ENCODE data around the gene PPP1R9A. TPM values are rescaled to one million over a fixed set of nuclear protein-coding genes. Genes with fewer than 3 reads are reported as not detected.

The PPP1R9A gene
- total and polyA plus RNA-seq, 12 donors: 1.4 to 41.9 (median 29.1) TPM

DNA sequence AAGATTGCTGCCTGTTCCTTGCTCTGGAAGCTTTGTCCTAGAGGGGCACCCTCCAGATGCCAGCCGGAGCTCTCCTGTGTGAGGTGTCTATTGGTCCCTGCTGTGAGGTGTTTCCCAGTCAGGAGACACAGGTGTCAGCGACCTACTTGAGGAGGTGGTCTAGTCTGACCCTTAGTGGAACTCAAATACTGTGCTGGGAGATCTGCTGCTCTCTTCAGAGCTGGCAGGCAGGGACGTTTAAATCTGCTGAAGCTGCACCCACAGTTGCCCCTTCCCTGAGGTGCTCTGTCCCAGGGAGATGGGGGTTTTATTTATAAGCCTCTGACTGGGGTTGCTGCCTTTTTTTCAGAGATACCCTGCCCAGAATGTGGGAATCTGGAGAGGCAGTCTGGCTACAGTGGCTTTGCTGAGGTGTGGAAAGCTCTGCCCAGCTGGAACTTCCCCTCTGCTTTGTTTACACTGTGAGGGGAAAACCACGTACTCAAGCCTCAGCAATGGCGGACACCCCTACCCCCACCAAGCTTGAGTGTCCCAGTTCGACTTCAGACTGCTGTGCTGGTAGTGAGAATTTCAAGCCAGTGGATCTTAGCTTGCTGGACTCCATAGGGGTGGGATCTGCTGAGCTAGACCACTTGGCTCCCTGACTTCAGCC, 119.2 kb downstream of the PPP1R9A start:
- 73 to 75% methylated on average over 6 of the region's 6 CpGs for WGBS, 2 donors
- ATAC-seq (no peak), DNase-seq (no peak)
- H3K27me3 ChIP-seq: no peaks in the 10 kb centered on the region
- peaks cover 0 to 5% (median 0%) of the 10 kb centered on the region in 9 donors for H3K4me1 ChIP-seq
- H3K27ac ChIP-seq: no peak overlapping the region
- H3K36me3 ChIP-seq: no peaks in the 10 kb centered on the region
- intact Hi-C loops (cut with DNase I): no loop called here
- peaks cover 0 to 43% (median 11%) of the 10 kb centered on the region in 11 donors for H3K9me3 ChIP-seq
- no peak overlapping the region for H3K4me3 ChIP-seq
- TF ChIP-seq, protein P1, sequence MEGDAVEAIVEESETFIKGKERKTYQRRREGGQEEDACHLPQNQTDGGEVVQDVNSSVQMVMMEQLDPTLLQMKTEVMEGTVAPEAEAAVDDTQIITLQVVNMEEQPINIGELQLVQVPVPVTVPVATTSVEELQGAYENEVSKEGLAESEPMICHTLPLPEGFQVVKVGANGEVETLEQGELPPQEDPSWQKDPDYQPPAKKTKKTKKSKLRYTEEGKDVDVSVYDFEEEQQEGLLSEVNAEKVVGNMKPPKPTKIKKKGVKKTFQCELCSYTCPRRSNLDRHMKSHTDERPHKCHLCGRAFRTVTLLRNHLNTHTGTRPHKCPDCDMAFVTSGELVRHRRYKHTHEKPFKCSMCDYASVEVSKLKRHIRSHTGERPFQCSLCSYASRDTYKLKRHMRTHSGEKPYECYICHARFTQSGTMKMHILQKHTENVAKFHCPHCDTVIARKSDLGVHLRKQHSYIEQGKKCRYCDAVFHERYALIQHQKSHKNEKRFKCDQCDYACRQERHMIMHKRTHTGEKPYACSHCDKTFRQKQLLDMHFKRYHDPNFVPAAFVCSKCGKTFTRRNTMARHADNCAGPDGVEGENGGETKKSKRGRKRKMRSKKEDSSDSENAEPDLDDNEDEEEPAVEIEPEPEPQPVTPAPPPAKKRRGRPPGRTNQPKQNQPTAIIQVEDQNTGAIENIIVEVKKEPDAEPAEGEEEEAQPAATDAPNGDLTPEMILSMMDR (IDR thresholded peaks at IDR 0.05): no peak

DNA sequence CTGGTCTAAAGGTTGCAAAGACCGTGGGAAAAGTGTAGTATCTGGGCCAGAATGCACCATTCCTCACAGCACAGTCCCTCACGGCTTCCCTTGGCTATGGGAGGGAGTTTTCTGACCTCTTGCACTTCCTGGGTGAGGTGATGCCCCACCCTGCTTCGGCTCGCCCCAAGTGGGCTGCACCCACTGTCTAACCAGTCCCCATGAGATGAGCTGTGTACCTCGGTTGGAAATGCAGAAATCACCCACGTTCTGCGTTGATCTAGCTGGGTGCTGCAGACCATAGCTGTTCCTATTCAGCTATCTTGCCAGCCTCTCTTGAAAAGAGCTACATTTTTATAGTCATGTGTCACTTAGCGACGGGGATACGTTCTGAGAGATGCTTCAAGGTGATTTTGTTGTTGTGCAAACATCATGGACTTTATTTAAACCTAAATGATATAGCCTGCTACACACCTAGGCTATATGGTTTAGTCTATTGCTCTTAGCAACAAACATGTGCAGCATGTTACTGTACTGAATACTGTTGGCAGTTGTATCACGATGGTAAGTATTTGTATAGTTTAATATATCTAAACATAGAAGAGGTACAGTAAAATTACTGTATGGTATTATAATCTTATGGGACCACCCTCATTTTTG, 120.0 kb downstream of the PPP1R9A start:
- TF ChIP-seq, protein P1 (IDR thresholded peaks at IDR 0.05): no peak
- WGBS, 2 donors: 77 to 79% methylated on average over 11 of the region's 11 CpGs
- DNase-seq (no peak), ATAC-seq (no peak)
- peaks cover 0 to 5% (median 0%) of the 10 kb centered on the region in 9 donors for H3K4me1 ChIP-seq
- H3K9me3 ChIP-seq: peaks cover 0 to 37% (median 8%) of the 10 kb centered on the region in 11 donors
- intact Hi-C loops (cut with DNase I): no loop called here
- no peak overlapping the region for H3K4me3 ChIP-seq
- no peaks in the 10 kb centered on the region for H3K27me3 ChIP-seq
- no peak overlapping the region for H3K27ac ChIP-seq
- H3K36me3 ChIP-seq: no peaks in the 10 kb centered on the region

DNA sequence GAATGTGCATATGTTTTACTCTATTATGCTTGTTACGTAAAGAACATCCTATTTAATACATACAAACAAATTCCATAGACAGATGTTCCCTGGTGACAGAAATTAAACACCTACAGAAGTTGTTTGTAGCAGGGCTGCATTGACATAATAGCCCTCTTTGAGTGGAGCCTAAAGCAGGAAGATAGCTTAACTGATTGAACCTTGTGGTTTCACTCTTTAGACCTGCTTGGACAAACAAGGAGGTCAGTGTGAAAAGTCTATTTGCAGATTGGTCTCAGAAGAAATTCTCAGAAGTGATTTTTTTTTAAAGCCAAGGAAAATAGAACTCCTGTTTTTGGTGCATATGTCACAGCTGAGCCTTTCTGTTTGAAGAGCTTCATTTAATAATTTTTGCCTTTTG, 121.3 kb downstream of the PPP1R9A start:
- intact Hi-C loops (cut with DNase I): no loop called here
- TF ChIP-seq, protein P1 (IDR thresholded peaks at IDR 0.05): no peak
- 92 to 93% methylated on average over 1 of the region's 1 CpG for WGBS, 2 donors
- H3K4me3 ChIP-seq: no peak overlapping the region
- DNase-seq: no peak
- H3K27me3 ChIP-seq: no peaks in the 10 kb centered on the region
- H3K36me3 ChIP-seq: no peaks in the 10 kb centered on the region
- H3K27ac ChIP-seq: no peak overlapping the region
- ATAC-seq: no peak
- peaks cover 0 to 5% (median 0%) of the 10 kb centered on the region in 9 donors for H3K4me1 ChIP-seq
- H3K9me3 ChIP-seq: peaks cover 0 to 32% (median 8%) of the 10 kb centered on the region in 11 donors

DNA sequence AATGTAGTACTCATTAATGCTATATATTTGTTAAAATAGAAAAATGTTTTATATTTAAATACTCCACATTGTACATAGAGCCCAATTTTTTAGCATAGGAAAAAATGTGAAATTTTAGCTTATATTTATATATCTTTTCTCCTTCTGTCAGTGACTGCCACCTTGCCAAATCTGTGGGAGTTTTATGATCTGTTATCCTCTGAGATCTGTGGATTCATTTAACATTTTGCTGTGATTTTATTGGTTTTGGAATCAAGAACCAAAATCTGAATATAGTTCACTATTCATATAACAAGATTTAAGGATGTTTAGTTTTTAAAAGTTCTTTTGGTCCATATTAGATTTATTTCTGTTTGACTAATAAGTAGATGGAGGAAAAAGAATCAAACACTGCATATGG, 127.9 kb downstream of the PPP1R9A start:
- Histone ChIP-seq H3K4me3 (no peak overlapping the region), H3K36me3 (no peaks in the 10 kb centered on the region), H3K27ac (no peak overlapping the region), H3K4me1 (peaks cover 0 to 8% (median 0%) of the 10 kb centered on the region in 9 donors), H3K9me3 (no peaks in the 10 kb centered on the region), H3K27me3 (no peaks in the 10 kb centered on the region)
- ATAC-seq: no peak
- TF ChIP-seq, protein P1 (IDR thresholded peaks at IDR 0.05): no peak
- DNase-seq: no peak
- intact Hi-C loops (cut with DNase I): no loop called here

Data from heart right ventricle (tissue), 16 donors.